ENCODE measurements around the gene PTGES. TPM values are rescaled to one million over a fixed set of nuclear protein-coding genes. Genes with fewer than 3 reads are reported as not detected.

Gene PTGES
- polyA plus RNA-seq, 1 experiment = 17.0 TPM

DNA sequence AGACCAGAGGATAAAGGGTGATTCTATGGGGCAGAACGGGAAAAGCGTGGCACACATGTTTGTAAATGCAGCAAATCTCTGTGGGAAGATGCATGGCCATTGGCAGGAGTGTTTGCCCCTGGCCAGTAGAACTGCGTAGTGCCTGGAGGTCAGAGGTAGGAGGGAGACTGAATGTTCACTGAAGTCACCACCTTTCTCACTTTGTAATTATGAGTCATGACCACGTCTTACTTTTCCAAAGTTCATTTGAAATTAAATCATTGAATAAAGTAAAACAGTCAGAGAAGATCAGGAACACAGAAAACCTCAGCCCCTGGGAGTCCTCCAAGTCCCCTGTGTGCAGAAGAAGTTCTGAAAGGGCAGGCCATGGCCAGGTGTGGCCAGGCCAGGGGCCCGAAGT, 4.6 kb downstream of the PTGES start:
- POLR2A ChIA-PET = no interaction called here
- TF ChIP-seq, protein P1, sequence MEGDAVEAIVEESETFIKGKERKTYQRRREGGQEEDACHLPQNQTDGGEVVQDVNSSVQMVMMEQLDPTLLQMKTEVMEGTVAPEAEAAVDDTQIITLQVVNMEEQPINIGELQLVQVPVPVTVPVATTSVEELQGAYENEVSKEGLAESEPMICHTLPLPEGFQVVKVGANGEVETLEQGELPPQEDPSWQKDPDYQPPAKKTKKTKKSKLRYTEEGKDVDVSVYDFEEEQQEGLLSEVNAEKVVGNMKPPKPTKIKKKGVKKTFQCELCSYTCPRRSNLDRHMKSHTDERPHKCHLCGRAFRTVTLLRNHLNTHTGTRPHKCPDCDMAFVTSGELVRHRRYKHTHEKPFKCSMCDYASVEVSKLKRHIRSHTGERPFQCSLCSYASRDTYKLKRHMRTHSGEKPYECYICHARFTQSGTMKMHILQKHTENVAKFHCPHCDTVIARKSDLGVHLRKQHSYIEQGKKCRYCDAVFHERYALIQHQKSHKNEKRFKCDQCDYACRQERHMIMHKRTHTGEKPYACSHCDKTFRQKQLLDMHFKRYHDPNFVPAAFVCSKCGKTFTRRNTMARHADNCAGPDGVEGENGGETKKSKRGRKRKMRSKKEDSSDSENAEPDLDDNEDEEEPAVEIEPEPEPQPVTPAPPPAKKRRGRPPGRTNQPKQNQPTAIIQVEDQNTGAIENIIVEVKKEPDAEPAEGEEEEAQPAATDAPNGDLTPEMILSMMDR (IDR thresholded peaks at IDR 0.05; ENCODE audit: low read depth, low read length) = no peak
- DNase-seq (ENCODE audit: low read depth, low spot score) = no peak
- Histone ChIP-seq H3K27me3 (ENCODE audit: control insufficient read depth, insufficient read depth, low read length) (no peaks in the 10 kb centered on the region), H3K4me3 (ENCODE audit: low read depth, low read length) (no peak overlapping the region), H3K27ac (ENCODE audit: low read depth, low read length) (no peak overlapping the region), H3K9me3 (ENCODE audit: control insufficient read depth, insufficient read depth, low read length) (no peaks in the 10 kb centered on the region)
- CTCF ChIA-PET = interaction anchor here (1.4 to 5.2 kb wide), 2 partner anchors 9 to 23 kb away, joined by 3 to 48 read pairs; no protein-coding TSS in a partner anchor

DNA sequence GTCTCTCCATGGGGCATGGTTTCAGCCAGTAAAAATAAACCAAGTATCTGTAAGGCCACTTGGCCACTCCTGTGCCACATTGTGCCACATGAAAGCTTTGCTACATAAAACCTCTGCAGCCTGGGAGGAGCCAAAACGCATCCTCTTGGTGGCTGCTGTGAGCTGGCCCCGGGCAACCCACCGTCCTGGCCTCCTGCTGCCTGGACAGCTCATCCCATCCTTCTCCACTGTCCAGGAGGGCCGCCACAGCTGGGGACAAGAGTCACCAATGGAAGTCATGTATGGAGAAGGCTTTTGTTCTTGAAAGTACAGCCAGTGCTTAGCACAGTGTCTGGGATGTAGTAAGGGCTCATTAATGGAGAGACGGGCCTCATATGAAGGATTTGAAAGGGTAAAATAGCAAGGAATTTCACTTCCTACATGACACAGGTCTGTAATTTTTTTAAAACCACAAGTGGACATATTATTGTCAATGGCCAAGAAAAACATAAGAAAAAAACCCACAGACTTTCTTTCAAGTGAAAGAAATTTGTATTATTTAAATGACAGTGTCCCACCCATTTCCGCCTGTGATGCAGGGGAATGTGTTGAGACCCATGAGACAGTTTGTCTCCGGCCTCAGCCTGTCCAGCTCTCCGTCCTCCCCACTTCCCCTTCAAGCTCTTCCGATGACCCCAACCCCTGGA, 6.6 kb downstream of the PTGES start:
- ChIA-PET POLR2A (interaction anchor here (0.6 kb wide), 1 partner anchor 49 kb away, joined by 3 read pairs; no protein-coding TSS in a partner anchor), CTCF (interaction anchor here (0.5 to 2.5 kb wide), 2 partner anchors 8 to 14 kb away, joined by 4 to 19 read pairs; no protein-coding TSS in a partner anchor)
- no peaks in the 10 kb centered on the region for H3K27me3 ChIP-seq (ENCODE audit: control insufficient read depth, insufficient read depth, low read length)
- H3K9me3 ChIP-seq (ENCODE audit: control insufficient read depth, insufficient read depth, low read length) = no peaks in the 10 kb centered on the region
- H3K27ac ChIP-seq (ENCODE audit: low read depth, low read length) = no peak overlapping the region
- no peak overlapping the region for H3K4me3 ChIP-seq (ENCODE audit: low read depth, low read length)
- DNase-seq (ENCODE audit: low read depth, low spot score) = no peak
- TF ChIP-seq, protein P1 (IDR thresholded peaks at IDR 0.05; ENCODE audit: low read depth, low read length) = no peak

DNA sequence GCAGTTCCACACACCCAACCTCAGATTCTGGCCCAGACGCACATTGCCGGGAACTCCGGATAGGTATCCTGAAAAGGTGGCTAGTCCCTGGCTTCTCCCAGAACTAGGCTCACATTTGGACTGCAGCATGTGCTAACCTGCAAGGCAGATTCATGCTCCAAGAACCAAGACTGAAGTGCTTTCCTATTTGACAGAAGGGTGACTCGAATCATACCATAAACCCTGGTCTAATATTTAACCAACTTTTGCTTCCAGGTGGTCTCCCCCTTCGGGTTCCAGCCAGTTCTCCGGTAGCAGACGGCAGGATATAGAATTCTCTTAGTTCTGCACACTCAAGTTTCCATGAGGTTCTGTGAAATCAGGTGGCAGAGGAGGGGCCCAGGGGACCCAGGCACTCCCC, 7.6 kb downstream of the PTGES start:
- no peak overlapping the region for H3K27ac ChIP-seq (ENCODE audit: low read depth, low read length)
- ChIA-PET CTCF (interaction anchor here (2.5 kb wide), 1 partner anchor 7 kb away, joined by 19 read pairs; no protein-coding TSS in a partner anchor), POLR2A (no interaction called here)
- no peaks in the 10 kb centered on the region for H3K9me3 ChIP-seq (ENCODE audit: control insufficient read depth, insufficient read depth, low read length)
- H3K27me3 ChIP-seq (ENCODE audit: control insufficient read depth, insufficient read depth, low read length) = no peaks in the 10 kb centered on the region
- TF ChIP-seq, protein P1 (IDR thresholded peaks at IDR 0.05; ENCODE audit: low read depth, low read length) = no peak
- no peak overlapping the region for H3K4me3 ChIP-seq (ENCODE audit: low read depth, low read length)
- DNase-seq (ENCODE audit: low read depth, low spot score) = no peak

- DNase-seq (ENCODE audit: low read depth, low spot score) = no peak
- POLR2A ChIA-PET = no interaction called here
- no peaks in the 10 kb centered on the region for H3K27me3 ChIP-seq (ENCODE audit: control insufficient read depth, insufficient read depth, low read length)
- no peaks in the 10 kb centered on the region for H3K9me3 ChIP-seq (ENCODE audit: control insufficient read depth, insufficient read depth, low read length)
- no peak overlapping the region for H3K27ac ChIP-seq (ENCODE audit: low read depth, low read length)
- TF ChIP-seq, protein P1 (IDR thresholded peaks at IDR 0.05; ENCODE audit: low read depth, low read length) = no peak
- CTCF ChIA-PET = interaction anchor here (0.6 to 5.3 kb wide), 6 partner anchors 10 to 414 kb away, joined by 4 to 80 read pairs (median 11); partner anchors contain the start of gene PTGES
- no peak overlapping the region for H3K4me3 ChIP-seq (ENCODE audit: low read depth, low read length)
These were observed 12.0 kb downstream of the PTGES start for GRCh38 chr9:129740666-129741464.

Data from AG04450 (cell line).